GM12878 (cell line): ENCODE measurements around the gene DCST1. TPM values are rescaled to one million over a fixed set of nuclear protein-coding genes. Genes with fewer than 3 reads are reported as not detected.

Source experiments
- ATAC-seq: fragments of 200-7000 bp; cut with Tn5 transposase; 3 replicates; pipeline ENCODE4 v1.9.1; 2020; ENCODE audit warnings: mild to moderate bottlenecking, moderate library complexity
- BruUV-seq: library from RNA; stranded (reverse); fragments of 400-500 nt; replicated peaks from 2 replicates; lab custom pipeline; 2021; lab: Mats Ljungman, UMichigan
- CTCF ChIA-PET: fragments of 300-600 bp; sonication (Branson Sonifier 250); formaldehyde crosslinking; extraction: SDS; loops from one replicate; lab custom pipeline; 2021; ENCODE audit warnings: inconsistent platforms; lab: Yijun Ruan, JAX
- POLR2A ChIA-PET: fragments of 350-600 bp; formaldehyde crosslinking; extraction: SDS; loops from one replicate; lab custom pipeline; 2021; ENCODE audit warnings: inconsistent platforms; lab: Charles Lee
- RAD21 ChIA-PET: fragments of 300-600 bp; sonication (Branson Sonifier 250); formaldehyde crosslinking; loops from one replicate; lab custom pipeline; 2023; ENCODE audit warnings: antibody characterized with exemption; ENCODE audit not compliant: unreplicated experiment; lab: Charles Lee
- SMC1A ChIA-PET: fragments of 300-600 bp; sonication (Branson Sonifier 250); formaldehyde crosslinking; loops from one replicate; lab custom pipeline; 2023; ENCODE audit not compliant: unreplicated experiment, uncharacterized antibody; lab: Charles Lee
- DNase-seq: peaks from one replicate; pipeline ENCODE4 v3.0.0-alpha.2; 2011; ENCODE audit warnings: low read depth, low spot score
- FAIRE-seq: peaks from 3 replicates; lab custom pipeline; 2011; peaks lifted over from hg19 to GRCh38; lab: Jason Lieb, UNC
- H2AFZ ChIP-seq: 2 replicates; pipeline ENCODE4 v1.6.0; 2011; ENCODE audit warnings: low read depth, low read length, control low read depth; ENCODE audit not compliant: control insufficient read depth
- H3K27ac ChIP-seq: 2 replicates; pipeline ENCODE4 v1.5.1; 2011; ENCODE audit warnings: control low read depth; ENCODE audit not compliant: control insufficient read depth, insufficient read depth
- H3K27me3 ChIP-seq, 2 experiments: replicated peaks in 1 of 2; 2 replicates each; pipeline versions ENCODE4 v1.6.0 to v1.6.1; 2011; ENCODE audit warnings: low read length in 1 of 2; ENCODE audit not compliant: control insufficient read depth in 2 of 2, insufficient read depth in 2 of 2
- H3K36me3 ChIP-seq, 2 experiments: 2 replicates each; pipeline ENCODE4 v1.5.1; 2011; ENCODE audit warnings: low read length in 1 of 2; ENCODE audit not compliant: control insufficient read depth in 2 of 2, insufficient read depth in 2 of 2
- H3K4me1 ChIP-seq: 2 replicates; pipeline ENCODE4 v1.6.1; 2011; ENCODE audit warnings: mild to moderate bottlenecking, low read length, moderate library complexity, mixed read lengths; ENCODE audit not compliant: control insufficient read depth, insufficient read depth
- H3K4me2 ChIP-seq: 2 replicates; pipeline ENCODE4 v1.6.0; 2011; ENCODE audit warnings: control low read depth; ENCODE audit not compliant: control insufficient read depth, insufficient read depth
- H3K4me3 ChIP-seq: fragments of 200-600 bp; sonication (generic); 2 replicates; pipeline ENCODE4 v1.5.1; 2016
- H3K79me2 ChIP-seq: 2 replicates; pipeline ENCODE4 v1.6.0; 2011; ENCODE audit warnings: low read length; ENCODE audit not compliant: control insufficient read depth, insufficient read depth
- H3K9ac ChIP-seq: 2 replicates; pipeline ENCODE4 v1.8.0; 2011; ENCODE audit warnings: low read length, control low read depth, mixed read lengths; ENCODE audit not compliant: control insufficient read depth, insufficient read depth
- H3K9me3 ChIP-seq: replicated peaks from 3 replicates; pipeline ENCODE4 v1.5.1; 2011; ENCODE audit warnings: mild to moderate bottlenecking, low read length; ENCODE audit not compliant: control insufficient read depth, insufficient read depth
- H4K20me1 ChIP-seq: 2 replicates; pipeline ENCODE4 v1.6.0; 2011; ENCODE audit not compliant: control insufficient read depth, insufficient read depth
- CBX5 ChIP-seq: sonication (generic); IDR thresholded peaks from 2 replicates; pipeline ENCODE4 v1.6.1; 2016; ENCODE audit warnings: low read depth, moderate library complexity, mild to moderate bottlenecking, inconsistent platforms
- CREB1 ChIP-seq: IDR thresholded peaks from 2 replicates; pipeline ENCODE4 v1.6.1; 2012; ENCODE audit warnings: low read depth, mild to moderate bottlenecking, inconsistent platforms
- CREM ChIP-seq: IDR thresholded peaks from 2 replicates; pipeline ENCODE4 v1.6.1; 2014; ENCODE audit warnings: antibody characterized with exemption, low read depth
- DPF2 ChIP-seq: fragments of 450-650 bp; IDR thresholded peaks from 2 replicates; pipeline ENCODE4 v1.6.1; 2017; ENCODE audit warnings: mild to moderate bottlenecking
- GATAD2B ChIP-seq: fragments of 450-650 bp; conservative IDR thresholded peaks from 2 replicates; pipeline ENCODE4 v1.6.1; 2017; ENCODE audit warnings: low read depth, mild to moderate bottlenecking, moderate library complexity
- HDAC6 ChIP-seq: fragments of 200-600 bp; sonication (generic); IDR thresholded peaks from one replicate; pipeline ENCODE4 v1.8.0; 2017; ENCODE audit warnings: antibody characterized with exemption; ENCODE audit not compliant: unreplicated experiment
- HDGF ChIP-seq: fragments of 450-650 bp; IDR thresholded peaks from 2 replicates; pipeline ENCODE4 v1.6.1; 2016; ENCODE audit warnings: antibody characterized with exemption
- IRF4 ChIP-seq: IDR thresholded peaks from 2 replicates; pipeline ENCODE4 v1.6.1; 2011; ENCODE audit warnings: low read depth, low read length
- MEF2B ChIP-seq: fragments of 450-650 bp; IDR thresholded peaks from 2 replicates; pipeline ENCODE4 v1.6.1; 2018; ENCODE audit warnings: mild to moderate bottlenecking, moderate library complexity; ENCODE audit not compliant: partially characterized antibody, poor library complexity, severe bottlenecking
- NRF1 ChIP-seq: conservative IDR thresholded peaks from 2 replicates; pipeline ENCODE4 v1.6.1; 2011; ENCODE audit warnings: mild to moderate bottlenecking, low read depth, low read length, improper control_type of control experiment
- STAT1 ChIP-seq: fragments of 450-650 bp; conservative IDR thresholded peaks from 2 replicates; pipeline ENCODE4 v1.6.1; 2014; ENCODE audit warnings: antibody characterized with exemption, mild to moderate bottlenecking
- ZBED1 ChIP-seq: IDR thresholded peaks from 2 replicates; pipeline ENCODE4 v1.6.1; 2016; ENCODE audit warnings: borderline replicate concordance
- ZNF207 ChIP-seq: fragments of 450-650 bp; IDR thresholded peaks from 2 replicates; pipeline ENCODE4 v1.6.1; 2014; ENCODE audit warnings: antibody characterized with exemption, mild to moderate bottlenecking, borderline replicate concordance
- ZNF274 ChIP-seq: IDR thresholded peaks from one replicate; pipeline ENCODE4 v1.8.0; 2011; ENCODE audit not compliant: insufficient read length, insufficient read depth
- WGBS: methylation state at CpG from one replicate; pipeline ENCODE4 v1.1.6; 2016; ENCODE audit warnings: low lambda C conversion rate; ENCODE audit not compliant: insufficient replicate concordance, insufficient coverage; ENCODE audit errors: missing lambda C conversion rate; 5-methylcytosine and 5-hydroxymethylcytosine counted together
- in situ Hi-C: fragments of 300-500 bp; cut with MboI; formaldehyde crosslinking; loops from 9 replicates; pipeline ENCODE4 v1.14.3; 2018; ENCODE audit warnings: mixed read lengths
- intact Hi-C: fragments of 100-400 bp; cut with micrococcal nuclease; formaldehyde crosslinking; loops from one replicate; pipeline ENCODE4 v1.14.2; 2022; ENCODE audit not compliant: unreplicated experiment
- polyA plus RNA-seq, 11 experiments: library from polyadenylated mRNA; depleted of rRNA in 4 of 11; unstranded in 6 of 11; stranded (reverse) in 5 of 11; fragments of >200 nt; fragmentation: Nextera tagmentation in 4 of 11; fragmentation: Illumina TruSeq in 1 of 11; extraction: Ambion mirVana in 4 of 11; extraction: Trizol in 1 of 11; gene quantifications; 1 replicate in 1 of 11; 2 replicates in 10 of 11; pipeline versions ENCODE4 v1.2.1 to v1.2.3, GENCODE V29; 2011 to 2016; ENCODE audit warnings: inconsistent platforms in 2 of 11, missing spikeins in 2 of 11, low read depth in 1 of 11
- total RNA-seq, 4 experiments: library from RNA; depleted of rRNA in 3 of 4; stranded (reverse); fragments of >200 nt in 3 of 4; fragmentation: Illumina TruSeq in 1 of 4; extraction: Trizol in 1 of 4; gene quantifications; 2 replicates each; pipeline versions ENCODE4 v1.2.1 to v1.2.3, GENCODE V29; 2013 to 2021
- TF ChIP-seq, protein P1 (sequence below): IDR thresholded peaks from 2 replicates; pipeline ENCODE4 v1.6.1; 2011; ENCODE audit warnings: low read depth, mild to moderate bottlenecking, low read length, moderate library complexity, borderline replicate concordance; ENCODE audit errors: extremely low read depth
- TF ChIP-seq, protein P2 (sequence below): fragments of 450-650 bp; IDR thresholded peaks from 2 replicates; pipeline ENCODE4 v1.6.1; 2018; ENCODE audit warnings: mild to moderate bottlenecking, low read depth, moderate library complexity; ENCODE audit not compliant: partially characterized antibody
- TF ChIP-seq, protein P3 (sequence below): fragments of 450-650 bp; IDR thresholded peaks from 2 replicates; pipeline ENCODE4 v1.6.1; 2016; ENCODE audit warnings: mild to moderate bottlenecking, moderate library complexity, borderline replicate concordance

The DCST1 gene
- total and polyA plus RNA-seq, 10 of the 15 experiments (the other 5 are each of a cell fraction or from before 2014, with no cell fraction given): not detected

DNA sequence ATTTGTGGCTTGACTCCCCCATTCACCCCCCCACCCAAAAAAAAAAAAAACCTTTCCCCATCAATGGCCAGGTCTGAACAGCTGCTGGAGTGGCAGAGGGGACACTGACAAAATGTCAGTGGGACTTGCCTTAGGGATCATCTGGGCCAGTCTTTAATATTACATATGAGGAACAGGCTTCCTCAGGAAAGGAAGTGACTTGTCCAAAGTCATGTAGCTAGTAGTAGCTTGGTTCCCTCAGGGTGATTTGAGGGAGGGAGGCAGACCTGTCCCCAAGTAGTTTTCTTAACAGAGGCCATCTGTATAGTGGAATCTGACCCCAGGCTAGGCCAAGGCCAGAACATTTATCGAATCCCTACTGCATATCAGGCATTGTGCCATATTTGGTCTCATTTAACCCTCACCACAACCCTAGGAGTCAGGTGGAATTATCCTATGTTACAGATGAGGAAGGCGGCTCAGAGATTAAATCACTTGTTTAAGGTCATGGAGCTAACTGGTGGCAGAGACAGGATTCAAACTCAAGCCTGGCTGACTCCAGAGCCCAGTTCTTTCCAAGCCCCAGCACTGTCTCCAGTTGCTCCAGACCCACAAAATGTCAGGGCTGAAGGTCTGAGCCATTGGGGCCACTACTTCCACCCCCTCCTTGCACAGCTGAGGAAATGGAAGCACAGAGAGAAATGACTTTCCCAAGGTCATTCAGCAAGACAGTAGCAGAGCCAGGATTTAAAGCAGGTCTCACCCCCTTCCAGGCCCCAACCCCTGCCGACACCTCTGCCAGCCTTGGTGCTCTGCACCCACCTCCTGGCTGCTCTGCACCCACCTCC, 20.6 kb upstream of the DCST1 start:
- ChIA-PET RAD21 (interaction anchor here (1.1 kb wide), 1 partner anchor 14 kb away, joined by 5 read pairs; no protein-coding TSS in a partner anchor), CTCF (interaction anchor here (1.1 to 1.4 kb wide), 3 partner anchors 15 to 49 kb away, joined by 3 to 6 read pairs (median 4); no protein-coding TSS in a partner anchor), POLR2A (interaction anchor here (0.7 to 0.8 kb wide), 2 partner anchors 14 to 50 kb away, joined by 3 read pairs; no protein-coding TSS in a partner anchor), SMC1A (interaction anchor here (1.2 kb wide), 1 partner anchor 9 kb away, joined by 3 read pairs; no protein-coding TSS in a partner anchor)
- ATAC-seq (no peak), DNase-seq (no peak), FAIRE-seq (no peak)
- H3K4me3 ChIP-seq: no peak overlapping the region
- 79% methylated on average over 3 of the region's 3 CpGs for WGBS
- in situ Hi-C loops: no loop called here
- H3K9me3 ChIP-seq: no peaks in the 10 kb centered on the region
- peaks cover 42% of the 10 kb centered on the region for H3K4me1 ChIP-seq
- H3K4me2 ChIP-seq: no peak overlapping the region
- no peak overlapping the region for H2AFZ ChIP-seq
- no peaks in the 10 kb centered on the region for H3K27me3 ChIP-seq
- H3K27ac ChIP-seq: no peak overlapping the region
- peaks cover 0 to 22% of the 10 kb centered on the region in 2 experiments; a peak in 3 of 4 replicates for H3K36me3 ChIP-seq
- intact Hi-C loops: no loop called here
- BruUV-seq: no TSS peak
- peaks cover 9% of the 10 kb centered on the region for H3K79me2 ChIP-seq
- H3K9ac ChIP-seq: no peak overlapping the region
- no peaks in the 10 kb centered on the region for H4K20me1 ChIP-seq
- no peak for TF ChIP-seq DPF2
- TF ChIP-seq, protein P1, sequence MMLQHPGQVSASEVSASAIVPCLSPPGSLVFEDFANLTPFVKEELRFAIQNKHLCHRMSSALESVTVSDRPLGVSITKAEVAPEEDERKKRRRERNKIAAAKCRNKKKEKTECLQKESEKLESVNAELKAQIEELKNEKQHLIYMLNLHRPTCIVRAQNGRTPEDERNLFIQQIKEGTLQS: no peak
- no peak for TF ChIP-seq HDGF
- no peak for TF ChIP-seq STAT1
- TF ChIP-seq, protein P2, sequence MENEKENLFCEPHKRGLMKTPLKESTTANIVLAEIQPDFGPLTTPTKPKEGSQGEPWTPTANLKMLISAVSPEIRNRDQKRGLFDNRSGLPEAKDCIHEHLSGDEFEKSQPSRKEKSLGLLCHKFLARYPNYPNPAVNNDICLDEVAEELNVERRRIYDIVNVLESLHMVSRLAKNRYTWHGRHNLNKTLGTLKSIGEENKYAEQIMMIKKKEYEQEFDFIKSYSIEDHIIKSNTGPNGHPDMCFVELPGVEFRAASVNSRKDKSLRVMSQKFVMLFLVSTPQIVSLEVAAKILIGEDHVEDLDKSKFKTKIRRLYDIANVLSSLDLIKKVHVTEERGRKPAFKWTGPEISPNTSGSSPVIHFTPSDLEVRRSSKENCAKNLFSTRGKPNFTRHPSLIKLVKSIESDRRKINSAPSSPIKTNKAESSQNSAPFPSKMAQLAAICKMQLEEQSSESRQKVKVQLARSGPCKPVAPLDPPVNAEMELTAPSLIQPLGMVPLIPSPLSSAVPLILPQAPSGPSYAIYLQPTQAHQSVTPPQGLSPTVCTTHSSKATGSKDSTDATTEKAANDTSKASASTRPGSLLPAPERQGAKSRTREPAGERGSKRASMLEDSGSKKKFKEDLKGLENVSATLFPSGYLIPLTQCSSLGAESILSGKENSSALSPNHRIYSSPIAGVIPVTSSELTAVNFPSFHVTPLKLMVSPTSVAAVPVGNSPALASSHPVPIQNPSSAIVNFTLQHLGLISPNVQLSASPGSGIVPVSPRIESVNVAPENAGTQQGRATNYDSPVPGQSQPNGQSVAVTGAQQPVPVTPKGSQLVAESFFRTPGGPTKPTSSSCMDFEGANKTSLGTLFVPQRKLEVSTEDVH: no peak
- TF ChIP-seq ZNF274: no peak
- TF ChIP-seq CBX5: no peak
- no peak for TF ChIP-seq CREB1
- TF ChIP-seq ZNF207: no peak
- TF ChIP-seq, protein P3, sequence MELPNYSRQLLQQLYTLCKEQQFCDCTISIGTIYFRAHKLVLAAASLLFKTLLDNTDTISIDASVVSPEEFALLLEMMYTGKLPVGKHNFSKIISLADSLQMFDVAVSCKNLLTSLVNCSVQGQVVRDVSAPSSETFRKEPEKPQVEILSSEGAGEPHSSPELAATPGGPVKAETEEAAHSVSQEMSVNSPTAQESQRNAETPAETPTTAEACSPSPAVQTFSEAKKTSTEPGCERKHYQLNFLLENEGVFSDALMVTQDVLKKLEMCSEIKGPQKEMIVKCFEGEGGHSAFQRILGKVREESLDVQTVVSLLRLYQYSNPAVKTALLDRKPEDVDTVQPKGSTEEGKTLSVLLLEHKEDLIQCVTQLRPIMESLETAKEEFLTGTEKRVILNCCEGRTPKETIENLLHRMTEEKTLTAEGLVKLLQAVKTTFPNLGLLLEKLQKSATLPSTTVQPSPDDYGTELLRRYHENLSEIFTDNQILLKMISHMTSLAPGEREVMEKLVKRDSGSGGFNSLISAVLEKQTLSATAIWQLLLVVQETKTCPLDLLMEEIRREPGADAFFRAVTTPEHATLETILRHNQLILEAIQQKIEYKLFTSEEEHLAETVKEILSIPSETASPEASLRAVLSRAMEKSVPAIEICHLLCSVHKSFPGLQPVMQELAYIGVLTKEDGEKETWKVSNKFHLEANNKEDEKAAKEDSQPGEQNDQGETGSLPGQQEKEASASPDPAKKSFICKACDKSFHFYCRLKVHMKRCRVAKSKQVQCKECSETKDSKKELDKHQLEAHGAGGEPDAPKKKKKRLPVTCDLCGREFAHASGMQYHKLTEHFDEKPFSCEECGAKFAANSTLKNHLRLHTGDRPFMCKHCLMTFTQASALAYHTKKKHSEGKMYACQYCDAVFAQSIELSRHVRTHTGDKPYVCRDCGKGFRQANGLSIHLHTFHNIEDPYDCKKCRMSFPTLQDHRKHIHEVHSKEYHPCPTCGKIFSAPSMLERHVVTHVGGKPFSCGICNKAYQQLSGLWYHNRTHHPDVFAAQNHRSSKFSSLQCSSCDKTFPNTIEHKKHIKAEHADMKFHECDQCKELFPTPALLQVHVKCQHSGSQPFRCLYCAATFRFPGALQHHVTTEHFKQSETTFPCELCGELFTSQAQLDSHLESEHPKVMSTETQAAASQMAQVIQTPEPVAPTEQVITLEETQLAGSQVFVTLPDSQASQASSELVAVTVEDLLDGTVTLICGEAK: no peak
- TF ChIP-seq IRF4: no peak
- no peak for TF ChIP-seq CREM
- no peak for TF ChIP-seq HDAC6
- TF ChIP-seq GATAD2B: no peak
- no peak for TF ChIP-seq MEF2B
- no peak for TF ChIP-seq NRF1
- TF ChIP-seq ZBED1: no peak
